Measurements from ENCODE around the gene TPRKB. TPM values are rescaled to one million over a fixed set of nuclear protein-coding genes. Genes with fewer than 3 reads are reported as not detected.
"Not testable (repeated sequence)": the region's sequence is repeated elsewhere in the genome, so short reads cannot be mapped to it uniquely, and the experiment has no call there.

Gene TPRKB
- total and polyA plus RNA-seq, 12 donors = 17.2 to 67.2 (median 32.8) TPM

DNA sequence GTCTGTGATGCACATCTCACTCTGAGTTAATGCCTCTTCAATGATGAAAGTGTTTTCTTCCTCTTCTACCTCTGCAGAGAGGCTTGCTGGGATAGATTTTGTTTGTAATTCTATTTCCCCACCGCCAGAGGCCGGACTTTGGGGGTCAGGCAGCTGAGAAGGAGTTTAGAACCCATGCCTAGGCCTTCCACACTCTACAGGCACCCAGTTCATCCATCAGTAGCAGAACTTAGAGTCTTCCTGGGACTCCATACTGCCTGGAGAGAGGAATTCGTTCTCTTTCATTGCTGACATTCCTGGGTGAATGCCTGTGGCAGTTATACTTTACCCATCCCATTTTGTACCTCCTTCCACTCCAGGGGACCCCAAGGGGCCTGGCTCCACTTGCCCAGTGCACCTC is 9.1 kb downstream of the TPRKB start:
- no peaks in the 10 kb centered on the region for H3K27me3 ChIP-seq
- 68 to 91% (median 72%) methylated on average over 3 of the region's 3 CpGs for WGBS, 4 donors
- no peak overlapping the region for H3K27ac ChIP-seq
- H3K4me1 ChIP-seq (replicated peaks in 1 of 2) = no peaks in the 10 kb centered on the region
- H3K36me3 ChIP-seq (replicated peaks in 1 of 2) = peaks cover 0 to 38% of the 10 kb centered on the region in 2 donors
- no peaks in the 10 kb centered on the region for H3K9me3 ChIP-seq (replicated peaks in 1 of 3)
- no peak for DNase-seq
- no peak for TF ChIP-seq POLR2A (IDR thresholded peaks at IDR 0.05)
- TF ChIP-seq, protein P1, sequence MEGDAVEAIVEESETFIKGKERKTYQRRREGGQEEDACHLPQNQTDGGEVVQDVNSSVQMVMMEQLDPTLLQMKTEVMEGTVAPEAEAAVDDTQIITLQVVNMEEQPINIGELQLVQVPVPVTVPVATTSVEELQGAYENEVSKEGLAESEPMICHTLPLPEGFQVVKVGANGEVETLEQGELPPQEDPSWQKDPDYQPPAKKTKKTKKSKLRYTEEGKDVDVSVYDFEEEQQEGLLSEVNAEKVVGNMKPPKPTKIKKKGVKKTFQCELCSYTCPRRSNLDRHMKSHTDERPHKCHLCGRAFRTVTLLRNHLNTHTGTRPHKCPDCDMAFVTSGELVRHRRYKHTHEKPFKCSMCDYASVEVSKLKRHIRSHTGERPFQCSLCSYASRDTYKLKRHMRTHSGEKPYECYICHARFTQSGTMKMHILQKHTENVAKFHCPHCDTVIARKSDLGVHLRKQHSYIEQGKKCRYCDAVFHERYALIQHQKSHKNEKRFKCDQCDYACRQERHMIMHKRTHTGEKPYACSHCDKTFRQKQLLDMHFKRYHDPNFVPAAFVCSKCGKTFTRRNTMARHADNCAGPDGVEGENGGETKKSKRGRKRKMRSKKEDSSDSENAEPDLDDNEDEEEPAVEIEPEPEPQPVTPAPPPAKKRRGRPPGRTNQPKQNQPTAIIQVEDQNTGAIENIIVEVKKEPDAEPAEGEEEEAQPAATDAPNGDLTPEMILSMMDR (IDR thresholded peaks at IDR 0.05) = no peak
- no peak overlapping the region for H3K4me3 ChIP-seq
- intact Hi-C loops (cut with DNase I) = no loop called here

DNA sequence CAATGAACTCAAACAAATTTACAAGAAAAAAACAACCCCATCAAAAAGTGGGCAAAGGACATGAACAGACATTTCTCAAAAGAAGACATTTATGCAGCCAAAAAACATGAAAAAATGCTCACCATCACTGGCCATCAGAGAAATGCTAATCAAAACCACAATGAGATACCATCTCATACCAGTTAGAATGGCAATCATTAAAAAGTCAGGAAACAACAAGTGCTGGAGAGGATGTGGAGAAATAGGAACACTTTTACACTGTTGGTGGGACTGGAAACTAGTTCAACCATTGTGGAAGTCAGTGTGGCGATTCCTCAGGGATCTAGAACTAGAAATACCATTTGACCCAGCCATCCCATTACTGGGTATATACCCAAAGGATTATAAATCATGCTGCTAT is 10.5 kb downstream of the TPRKB start:
- H3K36me3 ChIP-seq (replicated peaks in 1 of 2) = peaks cover 0 to 24% of the 10 kb centered on the region in 2 donors
- intact Hi-C loops (cut with DNase I); H3K27me3 ChIP-seq; H3K4me1 ChIP-seq (replicated peaks in 1 of 2); DNase-seq; H3K27ac ChIP-seq; H3K9me3 ChIP-seq (replicated peaks in 1 of 3); H3K4me3 ChIP-seq: not testable (repeated sequence)
- WGBS, 4 donors = 100% methylated on average over 1 of the region's 1 CpG; no CpG with 5 or more reads in 2 of the 4 donors

DNA sequence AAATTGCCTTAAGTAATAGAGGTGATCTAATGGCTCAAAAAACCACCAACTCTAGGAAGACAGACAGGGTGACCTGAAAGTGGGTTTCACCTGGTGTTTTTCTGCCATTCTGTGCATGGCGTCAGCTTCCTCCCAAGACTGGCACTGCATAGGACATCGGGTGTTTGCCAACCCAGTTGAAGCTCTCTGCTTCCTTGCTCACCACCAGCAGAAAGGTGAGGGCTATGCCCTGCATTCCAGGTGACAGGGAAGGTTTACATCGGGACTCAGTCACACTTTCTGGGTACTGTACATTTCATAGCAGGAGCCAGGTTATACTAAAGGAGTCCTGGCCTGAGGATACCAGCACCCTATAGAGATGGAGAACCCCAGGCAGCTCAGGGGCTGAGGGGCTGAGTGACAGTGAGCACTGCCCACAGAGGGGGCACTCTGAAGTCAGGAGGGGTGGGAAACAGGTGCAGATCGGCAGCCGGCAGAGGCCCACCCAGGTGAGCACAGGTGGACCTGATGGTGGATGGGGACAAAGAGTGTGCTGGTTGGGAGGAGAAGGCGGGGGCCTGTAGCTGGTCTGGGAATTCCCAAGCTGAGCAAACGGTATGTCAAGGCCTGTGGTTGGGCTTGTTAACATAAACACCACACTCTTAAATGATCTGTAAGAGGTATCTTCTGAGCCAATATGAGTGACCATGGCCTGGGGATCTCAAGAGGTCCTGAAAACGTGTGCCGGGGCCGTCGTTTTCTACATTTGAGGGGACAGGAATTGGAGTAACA is 18.1 kb downstream of the TPRKB start:
- no peak for DNase-seq
- Histone ChIP-seq H3K27me3 (no peaks in the 10 kb centered on the region), H3K4me3 (no peak overlapping the region), H3K36me3 (replicated peaks in 1 of 2) (no peaks in the 10 kb centered on the region), H3K27ac (no peak overlapping the region), H3K4me1 (replicated peaks in 1 of 2) (peaks cover 0 to 16% of the 10 kb centered on the region in 2 donors), H3K9me3 (replicated peaks in 1 of 3) (no peaks in the 10 kb centered on the region)
- TF ChIP-seq, protein P1 (IDR thresholded peaks at IDR 0.05) = no peak
- no peak for TF ChIP-seq POLR2A (IDR thresholded peaks at IDR 0.05)
- 78 to 86% (median 80%) methylated on average over 11 of the region's 11 CpGs for WGBS, 4 donors
- intact Hi-C loops (cut with DNase I) = no loop called here

DNA sequence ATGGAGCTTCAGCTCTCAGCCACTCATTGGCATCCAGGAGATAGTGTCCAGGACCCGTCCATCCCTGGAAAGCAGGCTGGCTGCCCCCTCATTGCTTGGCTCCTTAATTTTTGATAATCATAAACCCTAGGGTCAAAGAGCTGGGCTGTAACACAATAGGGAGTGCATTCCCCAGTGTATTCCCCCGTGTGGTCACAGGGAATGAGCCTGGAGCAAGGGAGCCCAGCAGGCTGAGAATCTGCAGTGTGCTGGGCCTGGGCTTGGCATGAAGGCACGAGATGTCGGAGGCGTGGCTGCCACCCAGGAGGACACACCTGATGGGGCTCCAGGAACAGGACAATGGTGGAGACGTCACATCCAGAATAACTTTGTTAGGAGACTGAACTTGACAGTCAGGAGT is 18.7 kb downstream of the TPRKB start:
- intact Hi-C loops (cut with DNase I) = no loop called here
- Histone ChIP-seq H3K27ac (no peak overlapping the region), H3K4me3 (no peak overlapping the region), H3K36me3 (replicated peaks in 1 of 2) (no peaks in the 10 kb centered on the region), H3K27me3 (no peaks in the 10 kb centered on the region), H3K4me1 (replicated peaks in 1 of 2) (peaks cover 0 to 16% of the 10 kb centered on the region in 2 donors), H3K9me3 (replicated peaks in 1 of 3) (no peaks in the 10 kb centered on the region)
- TF ChIP-seq, protein P1 (IDR thresholded peaks at IDR 0.05) = no peak
- WGBS, 4 donors = 76 to 88% (median 80%) methylated on average over 6 of the region's 6 CpGs
- DNase-seq = no peak

DNA sequence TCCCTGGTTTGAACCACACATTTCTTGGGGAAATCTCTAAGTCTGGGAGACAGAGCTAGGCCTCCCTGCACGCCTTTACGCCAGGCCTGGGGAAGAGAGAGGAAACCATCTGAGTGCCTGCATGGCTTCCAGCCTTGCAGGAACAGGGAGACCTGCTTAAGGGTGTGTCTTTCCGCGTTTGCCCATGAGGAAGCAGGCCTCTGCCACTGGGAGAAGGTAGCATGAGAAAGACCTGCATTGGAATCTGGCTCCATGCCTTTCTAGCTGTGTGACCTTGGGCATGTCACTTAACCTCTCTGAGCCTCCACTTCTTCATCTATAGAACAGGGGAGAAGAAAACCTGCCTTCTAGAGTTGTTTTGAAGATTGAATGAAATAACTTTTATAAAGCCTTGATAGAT is 19.4 kb downstream of the TPRKB start:
- intact Hi-C loops (cut with DNase I); H3K36me3 ChIP-seq (replicated peaks in 1 of 2); H3K4me3 ChIP-seq; DNase-seq; H3K27me3 ChIP-seq; H3K9me3 ChIP-seq (replicated peaks in 1 of 3): not testable (repeated sequence)
- Histone ChIP-seq H3K27ac (peak overlapping the region in 1 of 5 donors; percentile 55), H3K4me1 (replicated peaks in 1 of 2) (peaks cover 0 to 16% of the 10 kb centered on the region in 2 donors)
- WGBS, 4 donors = 70 to 94% (median 90%) methylated on average over 2 to 4 of the region's 4 CpGs
